Endothelial cell (in vitro differentiated cells): ENCODE data around the gene CD86. TPM values are rescaled to one million over a fixed set of nuclear protein-coding genes. Genes with fewer than 3 reads are reported as not detected.

Experiments used
- DNase-seq: peaks from one replicate; pipeline ENCODE4 v3.0.0; 2021; ENCODE audit warnings: low spot score
- H3K27ac Mint-ChIP-seq: one replicate; pipeline ENCODE4 v1.8.0; 2021; ENCODE audit warnings: mixed read lengths, inconsistent platforms; ENCODE audit not compliant: unreplicated experiment
- H3K27me3 Mint-ChIP-seq: one replicate; pipeline ENCODE4 v1.8.0; 2021; ENCODE audit warnings: mild to moderate bottlenecking, moderate library complexity, mixed read lengths, inconsistent platforms; ENCODE audit not compliant: unreplicated experiment
- H3K36me3 Mint-ChIP-seq: one replicate; pipeline ENCODE4 v1.8.0; 2021; ENCODE audit warnings: mild to moderate bottlenecking, low read depth, mixed read lengths, inconsistent platforms; ENCODE audit not compliant: unreplicated experiment
- H3K4me1 Mint-ChIP-seq: one replicate; pipeline ENCODE4 v1.8.0; 2021; ENCODE audit warnings: mild to moderate bottlenecking, mixed read lengths, inconsistent platforms; ENCODE audit not compliant: unreplicated experiment
- H3K4me3 Mint-ChIP-seq: one replicate; pipeline ENCODE4 v1.8.0; 2021; ENCODE audit warnings: mild to moderate bottlenecking, mixed read lengths, inconsistent platforms; ENCODE audit not compliant: unreplicated experiment
- H3K9me3 Mint-ChIP-seq: one replicate; pipeline ENCODE4 v1.8.0; 2021; ENCODE audit warnings: mixed read lengths, inconsistent platforms; ENCODE audit not compliant: unreplicated experiment
- total RNA-seq: library from RNA; stranded (reverse); fragmentation: NEBNext Ultra II Directional; extraction: Animal tissue kit (Norgen Biotek cat#: 25700); gene quantifications from one replicate; pipeline ENCODE4 v1.2.1, GENCODE V29; 2021; ENCODE audit not compliant: unreplicated experiment
- TF ChIP-seq, protein P1 (sequence below): fragments of 200-600 bp; sonication (generic); IDR thresholded peaks from one replicate; pipeline ENCODE4 v1.5.0; 2021; ENCODE audit warnings: antibody characterized with exemption; ENCODE audit not compliant: unreplicated experiment

CD86 gene
- total RNA-seq, 1 donor from 2014 or later, result not detected

DNA sequence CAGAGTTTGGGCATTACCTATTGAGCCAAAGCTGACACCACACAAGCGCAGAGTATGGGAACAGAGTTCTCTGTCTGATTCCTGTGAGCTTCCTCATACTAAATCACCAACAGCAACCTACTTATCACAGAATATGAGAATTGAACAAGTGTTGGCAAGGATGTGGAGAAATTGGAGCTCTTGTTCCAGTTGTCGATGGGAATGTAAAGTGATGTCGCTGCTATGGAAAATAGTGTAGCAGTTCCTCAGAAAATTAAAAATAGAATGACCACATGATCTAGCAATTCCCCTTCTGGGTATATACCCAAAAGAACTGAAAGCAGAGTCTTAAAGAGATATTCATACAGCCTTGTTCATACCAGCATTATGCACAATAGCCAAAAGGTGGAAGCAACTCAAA is 33.4 kb downstream of the CD86 start:
- DNase-seq, result no peak
- no peaks in the 10 kb centered on the region for H3K36me3 Mint-ChIP-seq
- H3K4me3 Mint-ChIP-seq, result no peak overlapping the region
- peaks cover 3% of the 10 kb centered on the region for H3K27me3 Mint-ChIP-seq
- TF ChIP-seq, protein P1, sequence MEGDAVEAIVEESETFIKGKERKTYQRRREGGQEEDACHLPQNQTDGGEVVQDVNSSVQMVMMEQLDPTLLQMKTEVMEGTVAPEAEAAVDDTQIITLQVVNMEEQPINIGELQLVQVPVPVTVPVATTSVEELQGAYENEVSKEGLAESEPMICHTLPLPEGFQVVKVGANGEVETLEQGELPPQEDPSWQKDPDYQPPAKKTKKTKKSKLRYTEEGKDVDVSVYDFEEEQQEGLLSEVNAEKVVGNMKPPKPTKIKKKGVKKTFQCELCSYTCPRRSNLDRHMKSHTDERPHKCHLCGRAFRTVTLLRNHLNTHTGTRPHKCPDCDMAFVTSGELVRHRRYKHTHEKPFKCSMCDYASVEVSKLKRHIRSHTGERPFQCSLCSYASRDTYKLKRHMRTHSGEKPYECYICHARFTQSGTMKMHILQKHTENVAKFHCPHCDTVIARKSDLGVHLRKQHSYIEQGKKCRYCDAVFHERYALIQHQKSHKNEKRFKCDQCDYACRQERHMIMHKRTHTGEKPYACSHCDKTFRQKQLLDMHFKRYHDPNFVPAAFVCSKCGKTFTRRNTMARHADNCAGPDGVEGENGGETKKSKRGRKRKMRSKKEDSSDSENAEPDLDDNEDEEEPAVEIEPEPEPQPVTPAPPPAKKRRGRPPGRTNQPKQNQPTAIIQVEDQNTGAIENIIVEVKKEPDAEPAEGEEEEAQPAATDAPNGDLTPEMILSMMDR, result no peak
- no peaks in the 10 kb centered on the region for H3K9me3 Mint-ChIP-seq
- no peaks in the 10 kb centered on the region for H3K4me1 Mint-ChIP-seq
- no peak overlapping the region for H3K27ac Mint-ChIP-seq

DNA sequence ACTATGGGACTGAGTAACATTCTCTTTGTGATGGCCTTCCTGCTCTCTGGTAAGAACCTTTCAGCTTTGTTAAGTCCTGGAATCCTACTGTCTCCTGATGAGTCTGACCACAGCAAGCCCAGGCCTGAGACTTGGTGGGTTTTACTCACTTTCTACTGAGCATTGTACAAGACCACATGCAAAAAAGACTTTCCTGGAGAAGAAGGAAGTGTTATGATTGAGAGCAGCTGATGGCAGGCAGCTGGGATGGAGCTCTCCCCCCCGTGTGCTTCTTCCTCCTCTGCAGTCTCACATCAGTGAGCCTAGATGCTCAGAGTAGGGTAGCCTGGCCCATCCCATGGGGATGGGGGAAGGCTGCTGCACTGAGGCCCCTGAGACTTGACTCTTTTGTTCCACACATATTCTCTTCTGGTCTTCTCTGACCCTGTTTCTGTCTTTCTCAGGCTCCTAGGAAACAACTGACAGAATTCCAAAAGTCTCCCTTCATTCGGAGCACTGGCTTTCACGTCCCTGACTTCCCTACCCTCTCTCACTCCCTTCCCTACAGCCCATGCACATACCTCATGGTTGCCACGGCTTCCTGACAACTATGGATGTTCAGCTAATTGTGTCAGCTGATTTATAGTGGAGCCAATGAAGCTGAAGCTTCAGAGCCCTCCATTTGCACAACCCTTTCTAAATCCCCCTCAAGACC is 36.6 kb downstream of the CD86 start:
- no peak for DNase-seq
- Mint-ChIP-seq H3K4me3 (no peak overlapping the region), H3K27ac (no peak overlapping the region), H3K36me3 (no peaks in the 10 kb centered on the region), H3K27me3 (no peaks in the 10 kb centered on the region), H3K9me3 (no peaks in the 10 kb centered on the region), H3K4me1 (no peaks in the 10 kb centered on the region)
- TF ChIP-seq, protein P1, result no peak

DNA sequence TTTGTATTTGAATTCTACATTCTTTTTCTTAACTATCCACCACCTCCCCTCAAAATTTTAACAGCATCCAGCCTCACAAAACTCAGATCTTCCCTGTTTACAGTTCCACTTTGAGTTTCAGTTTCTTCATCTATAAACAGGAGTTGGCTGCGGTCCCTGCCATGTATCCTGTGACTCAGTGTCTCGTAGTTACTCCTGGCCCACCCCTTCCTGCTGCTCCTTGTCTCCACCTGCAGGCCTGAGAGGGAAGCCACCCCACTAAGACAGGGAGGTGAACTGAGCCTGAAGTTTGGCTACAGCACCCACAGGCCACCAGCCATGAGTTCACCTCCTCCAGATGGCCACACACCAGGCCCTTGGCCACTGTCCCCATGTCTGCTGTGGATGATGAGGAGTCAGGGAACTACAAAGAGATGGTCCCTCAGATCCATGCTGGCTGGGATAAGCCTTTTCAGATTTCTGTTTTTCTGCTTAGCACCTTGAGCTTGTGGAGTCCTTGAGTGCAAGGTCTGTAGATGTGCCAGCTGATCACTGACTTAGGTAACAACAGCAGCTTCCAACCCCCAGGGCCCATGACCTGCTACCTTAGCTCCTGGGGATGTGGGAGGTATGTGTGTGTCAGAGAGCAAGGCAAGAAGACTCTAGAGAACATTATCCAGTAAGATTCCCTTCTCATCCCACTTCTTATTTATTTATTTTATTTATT is 37.5 kb downstream of the CD86 start:
- no peak overlapping the region for H3K27ac Mint-ChIP-seq
- H3K9me3 Mint-ChIP-seq, result no peaks in the 10 kb centered on the region
- no peak overlapping the region for H3K4me3 Mint-ChIP-seq
- TF ChIP-seq, protein P1, result peak; percentile 39
- no peaks in the 10 kb centered on the region for H3K4me1 Mint-ChIP-seq
- no peaks in the 10 kb centered on the region for H3K36me3 Mint-ChIP-seq
- H3K27me3 Mint-ChIP-seq, result no peaks in the 10 kb centered on the region
- peak; percentile 15 for DNase-seq

DNA sequence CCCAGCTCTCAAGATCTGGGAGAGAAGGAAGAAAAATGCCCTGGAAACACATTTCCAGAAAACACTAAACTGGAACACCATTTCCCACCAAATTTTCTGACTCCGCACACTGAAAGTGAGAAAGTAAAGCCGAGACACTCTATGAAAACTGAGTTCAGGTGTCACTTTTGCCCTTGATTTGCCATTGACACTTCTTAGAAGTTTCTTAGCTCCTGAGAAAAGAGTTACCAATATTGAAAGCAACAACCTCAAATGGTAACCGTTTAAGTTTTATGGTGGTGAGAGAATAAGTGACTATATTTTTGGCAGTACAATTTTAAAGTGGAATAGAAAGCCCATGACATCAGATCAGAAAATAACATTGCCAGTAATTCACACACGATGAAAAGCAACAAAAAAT is 39.0 kb downstream of the CD86 start:
- H3K4me3 Mint-ChIP-seq, result no peak overlapping the region
- no peak for DNase-seq
- H3K27ac Mint-ChIP-seq, result no peak overlapping the region
- H3K36me3 Mint-ChIP-seq, result no peaks in the 10 kb centered on the region
- TF ChIP-seq, protein P1, result no peak
- H3K27me3 Mint-ChIP-seq, result no peaks in the 10 kb centered on the region
- H3K4me1 Mint-ChIP-seq, result no peaks in the 10 kb centered on the region
- H3K9me3 Mint-ChIP-seq, result no peaks in the 10 kb centered on the region

DNA sequence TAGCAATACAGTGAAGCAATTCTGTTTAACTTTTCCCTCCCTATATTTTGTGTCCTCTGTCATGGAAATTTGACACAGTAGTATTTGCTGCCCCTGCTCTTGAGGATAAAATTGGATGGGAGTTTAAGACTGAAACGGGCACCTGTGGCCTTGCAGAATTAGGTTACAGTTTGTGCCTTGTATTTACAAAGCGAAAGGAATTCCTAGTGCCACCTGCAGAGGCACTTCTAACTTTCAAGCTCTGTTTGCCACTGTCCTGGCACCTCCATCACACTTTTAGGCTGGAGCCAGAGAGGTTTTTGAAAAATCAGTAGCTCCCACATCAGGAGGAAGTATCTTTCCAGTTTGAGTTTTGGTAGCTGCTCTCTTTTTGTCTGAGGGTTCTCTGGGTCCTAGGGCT is 39.5 kb downstream of the CD86 start:
- DNase-seq, result no peak
- TF ChIP-seq, protein P1, result no peak
- Mint-ChIP-seq H3K36me3 (no peaks in the 10 kb centered on the region), H3K27ac (no peak overlapping the region), H3K4me1 (no peaks in the 10 kb centered on the region), H3K4me3 (no peak overlapping the region), H3K9me3 (no peaks in the 10 kb centered on the region), H3K27me3 (no peaks in the 10 kb centered on the region)
